Stimulated activated CD8-positive, alpha-beta memory T cell treated with anti-CD3 and anti-CD28 coated beads, Interleukin-4, amount 100 ng/mL, for 24 hours (primary cell): ENCODE results near the gene CTSD.
A peak's percentile ranks its signal among the peaks of the same experiment; 100 is the strongest.
"Not testable (repeated sequence)": the region's sequence is repeated elsewhere in the genome, so short reads cannot be mapped to it uniquely, and the experiment has no call there.

Experiments used
- DNase-seq: peaks from one replicate; pipeline ENCODE4 v3.0.0-alpha.2; 2020; ENCODE audit warnings: low read depth

CTSD gene

GRCh38 chr11:1763796-1764661 lies at the start of gene CTSD:
TSS of gene CTSD (minus strand) at chr11:1763927. CDS start at chr11:1763859, 68 bp downstream.
- DNase-seq = peak; percentile 84

- DNase-seq = not testable (repeated sequence)
Measured at GRCh38 chr11:1813356-1813755, 49.6 kb upstream of the CTSD start.

GRCh38 chr11:1812801-1813200 lies 49.1 kb upstream of the CTSD start:
- no peak for DNase-seq

GRCh38 chr11:1812274-1812673 lies 48.5 kb upstream of the CTSD start:
- DNase-seq = no peak

- DNase-seq = no peak
Measured at GRCh38 chr11:1810761-1811160, 47.0 kb upstream of the CTSD start.

GRCh38 chr11:1807264-1807995 lies 43.7 kb upstream of the CTSD start:
- no peak for DNase-seq

GRCh38 chr11:1805525-1805924 lies 41.8 kb upstream of the CTSD start:
- DNase-seq = no peak

GRCh38 chr11:1803835-1804519 lies 40.2 kb upstream of the CTSD start:
- not testable (repeated sequence) for DNase-seq

- no peak for DNase-seq
Measured at GRCh38 chr11:1803246-1803645, 39.5 kb upstream of the CTSD start.

- DNase-seq = no peak
Measured at GRCh38 chr11:1797391-1798125, 33.8 kb upstream of the CTSD start.

GRCh38 chr11:1796413-1797011 lies 32.8 kb upstream of the CTSD start:
- DNase-seq = no peak

- no peak for DNase-seq
Measured at GRCh38 chr11:1793081-1793480, 29.4 kb upstream of the CTSD start.

- no peak for DNase-seq
Measured at GRCh38 chr11:1792461-1792860, 28.7 kb upstream of the CTSD start.

- no peak for DNase-seq
Measured at GRCh38 chr11:1791912-1792311, 28.2 kb upstream of the CTSD start.

- DNase-seq = no peak
Measured at GRCh38 chr11:1786466-1786865, 22.7 kb upstream of the CTSD start.

- no peak for DNase-seq
Measured at GRCh38 chr11:1785749-1786413, 22.2 kb upstream of the CTSD start.

GRCh38 chr11:1784761-1785650 lies 21.3 kb upstream of the CTSD start:
- DNase-seq = no peak

- no peak for DNase-seq
Measured at GRCh38 chr11:1783725-1784529, 20.2 kb upstream of the CTSD start.
